Activated B cell treated with CpG ODN at 0.5 μM for 24 hours (primary cell): ENCODE data around the gene HBP1. TPM values are rescaled to one million over a fixed set of nuclear protein-coding genes. Genes with fewer than 3 reads are reported as not detected.
"Not testable (repeated sequence)": the region's sequence is repeated elsewhere in the genome, so short reads cannot be mapped to it uniquely, and the experiment has no call there.

ENCODE experiments used
- ATAC-seq: fragments of 200-7000 bp; cut with Tn5 transposase; one replicate; pipeline ENCODE4 v1.10.0; 2021; ENCODE audit warnings: low read depth, mild to moderate bottlenecking, moderate library complexity
- CTCF ChIA-PET: fragments of 350-600 bp; sonication (Branson Sonifier 250); formaldehyde crosslinking; loops from one replicate; lab custom pipeline; 2021; ENCODE audit warnings: antibody characterized with exemption; lab: Charles Lee
- POLR2A ChIA-PET: fragments of 350-600 bp; sonication (Branson Sonifier 250); formaldehyde crosslinking; loops from one replicate; lab custom pipeline; 2021; ENCODE audit warnings: antibody characterized with exemption; lab: Charles Lee
- DNase-seq: peaks from one replicate; pipeline ENCODE4 v3.0.0; 2022
- H3K27ac Mint-ChIP-seq: one replicate; pipeline ENCODE4 v1.8.0; 2020; ENCODE audit warnings: mixed read lengths
- H3K27me3 Mint-ChIP-seq: one replicate; pipeline ENCODE4 v1.8.0; 2021; ENCODE audit warnings: mixed read lengths
- H3K36me3 Mint-ChIP-seq: one replicate; pipeline ENCODE4 v1.8.0; 2021; ENCODE audit warnings: low read depth, mixed read lengths
- H3K4me1 Mint-ChIP-seq: one replicate; pipeline ENCODE4 v1.8.0; 2021; ENCODE audit warnings: mixed read lengths
- H3K4me3 Mint-ChIP-seq: one replicate; pipeline ENCODE4 v1.8.0; 2020; ENCODE audit warnings: mild to moderate bottlenecking, mixed read lengths
- H3K9me3 Mint-ChIP-seq: one replicate; pipeline ENCODE4 v1.8.0; 2020; ENCODE audit warnings: mixed read lengths
- CTCF ChIP-seq: fragments of 200-600 bp; IDR thresholded peaks from one replicate; pipeline ENCODE4 v1.8.0; 2022; ENCODE audit warnings: antibody characterized with exemption, mild to moderate bottlenecking
- intact Hi-C: fragments of 100-400 bp; cut with micrococcal nuclease; formaldehyde crosslinking; loops from one replicate; pipeline ENCODE4 v1.15.1; 2024
- total RNA-seq: library from RNA; stranded (reverse); gene quantifications from 2 replicates; pipeline ENCODE4 v1.2.3, GENCODE V29; 2022

Gene HBP1
- total RNA-seq, 1 donor from 2014 or later, result 59.9 TPM

- intact Hi-C loops, result no loop called here
- H3K36me3 Mint-ChIP-seq, result peaks cover 46% of the 10 kb centered on the region
- H3K27ac Mint-ChIP-seq, result no peak overlapping the region
- H3K4me1 Mint-ChIP-seq, result no peaks in the 10 kb centered on the region
- no peak for DNase-seq
- no peak for ATAC-seq
- H3K9me3 Mint-ChIP-seq, result peaks cover 10% of the 10 kb centered on the region
- H3K27me3 Mint-ChIP-seq, result no peaks in the 10 kb centered on the region
- no peak overlapping the region for H3K4me3 Mint-ChIP-seq
- no peak for TF ChIP-seq CTCF
- POLR2A ChIA-PET, result interaction anchor here (0.7 kb wide), 2 partner anchors 10 to 93 kb away, joined by 4 to 7 read pairs; no protein-coding TSS in a partner anchor
- CTCF ChIA-PET, result no interaction called here
These were observed 50.9 kb downstream of the HBP1 start for GRCh38 chr7:107219563-107220244.

- Mint-ChIP-seq H3K27ac (no peak overlapping the region), H3K4me3 (no peak overlapping the region), H3K9me3 (peaks cover 7% of the 10 kb centered on the region), H3K36me3 (peaks cover 41% of the 10 kb centered on the region), H3K4me1 (no peaks in the 10 kb centered on the region), H3K27me3 (no peaks in the 10 kb centered on the region)
- ATAC-seq (no peak), DNase-seq (no peak)
- intact Hi-C loops, result no loop called here
- TF ChIP-seq CTCF, result no peak
- CTCF ChIA-PET, result no interaction called here
- POLR2A ChIA-PET, result interaction anchor here (0.7 kb wide), 2 partner anchors 11 to 94 kb away, joined by 4 to 7 read pairs; no protein-coding TSS in a partner anchor
These were observed 51.6 kb downstream of the HBP1 start for GRCh38 chr7:107220356-107220755.

GRCh38 chr7:107220806-107221205 is 52.0 kb downstream of the HBP1 start:
- H3K4me3 Mint-ChIP-seq, H3K4me1 Mint-ChIP-seq, H3K27me3 Mint-ChIP-seq, CTCF ChIA-PET, DNase-seq, H3K9me3 Mint-ChIP-seq, ATAC-seq, H3K27ac Mint-ChIP-seq, intact Hi-C loops: not testable (repeated sequence)
- POLR2A ChIA-PET, result interaction anchor here (0.7 kb wide), 1 partner anchor 11 kb away, joined by 7 read pairs; no protein-coding TSS in a partner anchor
- peaks cover 40% of the 10 kb centered on the region for H3K36me3 Mint-ChIP-seq

GRCh38 chr7:107224374-107225223 is 55.8 kb downstream of the HBP1 start:
- Mint-ChIP-seq H3K4me1 (no peaks in the 10 kb centered on the region), H3K4me3 (no peak overlapping the region), H3K27me3 (no peaks in the 10 kb centered on the region), H3K27ac (no peak overlapping the region), H3K9me3 (no peaks in the 10 kb centered on the region), H3K36me3 (peaks cover 45% of the 10 kb centered on the region)
- no peak for ATAC-seq
- ChIA-PET CTCF (no interaction called here), POLR2A (interaction anchor here (0.6 kb wide), 1 partner anchor 9 kb away, joined by 3 read pairs; no protein-coding TSS in a partner anchor)
- DNase-seq, result no peak
- intact Hi-C loops, result no loop called here
- TF ChIP-seq CTCF, result no peak

- Mint-ChIP-seq H3K27me3 (no peaks in the 10 kb centered on the region), H3K4me3 (no peak overlapping the region), H3K9me3 (no peaks in the 10 kb centered on the region), H3K36me3 (peaks cover 48% of the 10 kb centered on the region), H3K4me1 (peaks cover 3% of the 10 kb centered on the region), H3K27ac (no peak overlapping the region)
- no peak for TF ChIP-seq CTCF
- CTCF ChIA-PET, result no interaction called here
- intact Hi-C loops, result no loop called here
- ATAC-seq (no peak), DNase-seq (no peak)
- POLR2A ChIA-PET, result no interaction called here
These were observed 59.5 kb downstream of the HBP1 start for GRCh38 chr7:107228291-107228690.
